ENCODE data around the gene MSRB2.

- TF ChIP-seq, protein P1, sequence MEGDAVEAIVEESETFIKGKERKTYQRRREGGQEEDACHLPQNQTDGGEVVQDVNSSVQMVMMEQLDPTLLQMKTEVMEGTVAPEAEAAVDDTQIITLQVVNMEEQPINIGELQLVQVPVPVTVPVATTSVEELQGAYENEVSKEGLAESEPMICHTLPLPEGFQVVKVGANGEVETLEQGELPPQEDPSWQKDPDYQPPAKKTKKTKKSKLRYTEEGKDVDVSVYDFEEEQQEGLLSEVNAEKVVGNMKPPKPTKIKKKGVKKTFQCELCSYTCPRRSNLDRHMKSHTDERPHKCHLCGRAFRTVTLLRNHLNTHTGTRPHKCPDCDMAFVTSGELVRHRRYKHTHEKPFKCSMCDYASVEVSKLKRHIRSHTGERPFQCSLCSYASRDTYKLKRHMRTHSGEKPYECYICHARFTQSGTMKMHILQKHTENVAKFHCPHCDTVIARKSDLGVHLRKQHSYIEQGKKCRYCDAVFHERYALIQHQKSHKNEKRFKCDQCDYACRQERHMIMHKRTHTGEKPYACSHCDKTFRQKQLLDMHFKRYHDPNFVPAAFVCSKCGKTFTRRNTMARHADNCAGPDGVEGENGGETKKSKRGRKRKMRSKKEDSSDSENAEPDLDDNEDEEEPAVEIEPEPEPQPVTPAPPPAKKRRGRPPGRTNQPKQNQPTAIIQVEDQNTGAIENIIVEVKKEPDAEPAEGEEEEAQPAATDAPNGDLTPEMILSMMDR (IDR thresholded peaks at IDR 0.05; ENCODE audit: borderline replicate concordance, extremely low read depth, low read length, poor library complexity, severe bottlenecking) = no peak
- TF ChIP-seq EZH2 (IDR thresholded peaks at IDR 0.05; ENCODE audit: borderline replicate concordance, low read depth, low read length, severe bottlenecking) = no peak
These were observed 32.1 kb upstream of the MSRB2 start for GRCh38 chr10:23063045-23063972.
